ENCODE results near the gene PARD3B. TPM values are rescaled to one million over a fixed set of nuclear protein-coding genes. Genes with fewer than 3 reads are reported as not detected.

Gene PARD3B
- total RNA-seq, 1 donor from 2014 or later, result 29.7 TPM

- Mint-ChIP-seq H3K36me3 (ENCODE audit: insufficient read depth) (peaks cover 4% of the 10 kb centered on the region), H3K4me3 (ENCODE audit: low read depth) (no peak overlapping the region), H3K27me3 (no peaks in the 10 kb centered on the region), H3K27ac (no peak overlapping the region), H3K4me1 (ENCODE audit: low read depth) (peaks cover 28% of the 10 kb centered on the region), H3K9me3 (ENCODE audit: low read depth) (peaks cover 5% of the 10 kb centered on the region)
- no peak for DNase-seq (ENCODE audit: low spot score, unreplicated experiment)
- TF ChIP-seq, protein P1, sequence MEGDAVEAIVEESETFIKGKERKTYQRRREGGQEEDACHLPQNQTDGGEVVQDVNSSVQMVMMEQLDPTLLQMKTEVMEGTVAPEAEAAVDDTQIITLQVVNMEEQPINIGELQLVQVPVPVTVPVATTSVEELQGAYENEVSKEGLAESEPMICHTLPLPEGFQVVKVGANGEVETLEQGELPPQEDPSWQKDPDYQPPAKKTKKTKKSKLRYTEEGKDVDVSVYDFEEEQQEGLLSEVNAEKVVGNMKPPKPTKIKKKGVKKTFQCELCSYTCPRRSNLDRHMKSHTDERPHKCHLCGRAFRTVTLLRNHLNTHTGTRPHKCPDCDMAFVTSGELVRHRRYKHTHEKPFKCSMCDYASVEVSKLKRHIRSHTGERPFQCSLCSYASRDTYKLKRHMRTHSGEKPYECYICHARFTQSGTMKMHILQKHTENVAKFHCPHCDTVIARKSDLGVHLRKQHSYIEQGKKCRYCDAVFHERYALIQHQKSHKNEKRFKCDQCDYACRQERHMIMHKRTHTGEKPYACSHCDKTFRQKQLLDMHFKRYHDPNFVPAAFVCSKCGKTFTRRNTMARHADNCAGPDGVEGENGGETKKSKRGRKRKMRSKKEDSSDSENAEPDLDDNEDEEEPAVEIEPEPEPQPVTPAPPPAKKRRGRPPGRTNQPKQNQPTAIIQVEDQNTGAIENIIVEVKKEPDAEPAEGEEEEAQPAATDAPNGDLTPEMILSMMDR (IDR thresholded peaks at IDR 0.05; ENCODE audit: unreplicated experiment), result no peak
Measured at GRCh38 chr2:204974487-204974886, 429.2 kb downstream of the PARD3B start.

- TF ChIP-seq, protein P1 (IDR thresholded peaks at IDR 0.05; ENCODE audit: unreplicated experiment), result no peak
- H3K4me1 Mint-ChIP-seq (ENCODE audit: low read depth), result peaks cover 17% of the 10 kb centered on the region
- H3K27me3 Mint-ChIP-seq, result no peaks in the 10 kb centered on the region
- H3K27ac Mint-ChIP-seq, result no peak overlapping the region
- no peak for DNase-seq (ENCODE audit: low spot score, unreplicated experiment)
- no peak overlapping the region for H3K4me3 Mint-ChIP-seq (ENCODE audit: low read depth)
- H3K9me3 Mint-ChIP-seq (ENCODE audit: low read depth), result peaks cover 6% of the 10 kb centered on the region
- peaks cover 3% of the 10 kb centered on the region for H3K36me3 Mint-ChIP-seq (ENCODE audit: insufficient read depth)
Measured at GRCh38 chr2:204977914-204978313, 432.6 kb downstream of the PARD3B start.

DNA sequence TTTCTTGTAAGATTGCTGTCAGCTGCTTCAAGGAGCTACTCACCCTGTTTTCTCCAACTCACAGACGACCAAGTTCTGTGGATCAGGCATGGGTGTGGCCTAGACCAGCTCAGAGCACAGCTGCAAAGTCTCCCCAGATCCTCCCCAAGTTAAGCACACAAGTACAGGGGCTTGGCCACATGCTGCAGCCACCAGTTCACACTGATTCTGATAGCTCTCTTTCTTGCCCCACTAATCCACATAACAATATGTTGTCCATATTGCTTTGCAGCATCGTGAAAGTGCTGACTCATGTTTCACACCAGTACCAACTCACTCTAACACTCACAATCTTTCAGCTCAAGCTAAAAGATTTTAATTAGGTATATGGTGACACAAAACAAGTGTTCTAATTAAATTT lies 437.0 kb downstream of the PARD3B start:
- Mint-ChIP-seq H3K27ac (no peak overlapping the region), H3K9me3 (ENCODE audit: low read depth) (peaks cover 6% of the 10 kb centered on the region), H3K4me1 (ENCODE audit: low read depth) (peaks cover 9% of the 10 kb centered on the region), H3K36me3 (ENCODE audit: insufficient read depth) (peaks cover 2% of the 10 kb centered on the region), H3K27me3 (no peaks in the 10 kb centered on the region), H3K4me3 (ENCODE audit: low read depth) (no peak overlapping the region)
- no peak for DNase-seq (ENCODE audit: low spot score, unreplicated experiment)
- TF ChIP-seq, protein P1 (IDR thresholded peaks at IDR 0.05; ENCODE audit: unreplicated experiment), result no peak

GRCh38 chr2:204984518-204984917 lies 439.2 kb downstream of the PARD3B start:
- no peaks in the 10 kb centered on the region for H3K36me3 Mint-ChIP-seq (ENCODE audit: insufficient read depth)
- TF ChIP-seq, protein P1 (IDR thresholded peaks at IDR 0.05; ENCODE audit: unreplicated experiment), result no peak
- peaks cover under 1% of the 10 kb centered on the region for H3K9me3 Mint-ChIP-seq (ENCODE audit: low read depth)
- H3K27me3 Mint-ChIP-seq, result no peaks in the 10 kb centered on the region
- DNase-seq (ENCODE audit: low spot score, unreplicated experiment), result no peak
- H3K4me1 Mint-ChIP-seq (ENCODE audit: low read depth), result peaks cover 9% of the 10 kb centered on the region
- H3K4me3 Mint-ChIP-seq (ENCODE audit: low read depth), result no peak overlapping the region
- no peak overlapping the region for H3K27ac Mint-ChIP-seq

DNA sequence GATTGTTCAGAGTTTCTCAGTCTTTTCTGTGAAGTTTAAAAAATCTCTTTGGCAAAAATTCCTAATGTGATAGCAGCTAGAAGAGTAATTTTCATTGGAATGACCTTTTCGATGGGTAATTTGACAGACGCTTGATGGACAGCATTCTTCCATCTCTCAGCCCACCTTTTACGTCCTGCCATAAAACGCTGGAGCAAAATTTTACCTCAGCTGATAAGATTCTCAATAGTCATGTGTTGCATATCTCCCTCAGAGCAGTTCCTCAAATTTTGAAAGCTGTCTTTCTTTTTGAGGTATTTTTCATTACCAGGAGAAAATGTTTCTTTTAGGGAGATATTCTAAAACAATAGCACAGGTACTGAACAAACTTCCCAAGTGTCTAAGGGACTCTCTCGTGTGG lies 441.4 kb downstream of the PARD3B start:
- no peaks in the 10 kb centered on the region for H3K9me3 Mint-ChIP-seq (ENCODE audit: low read depth)
- no peaks in the 10 kb centered on the region for H3K36me3 Mint-ChIP-seq (ENCODE audit: insufficient read depth)
- TF ChIP-seq, protein P1 (IDR thresholded peaks at IDR 0.05; ENCODE audit: unreplicated experiment), result no peak
- H3K4me3 Mint-ChIP-seq (ENCODE audit: low read depth), result no peak overlapping the region
- no peak overlapping the region for H3K27ac Mint-ChIP-seq
- no peaks in the 10 kb centered on the region for H3K27me3 Mint-ChIP-seq
- no peak for DNase-seq (ENCODE audit: low spot score, unreplicated experiment)
- H3K4me1 Mint-ChIP-seq (ENCODE audit: low read depth), result peaks cover 8% of the 10 kb centered on the region

All from progenitor cell of endocrine pancreas (in vitro differentiated cells).